Measurements from ENCODE around the gene PEF1.
A peak's percentile ranks its signal among the peaks of the same experiment; 100 is the strongest.
"Not testable (repeated sequence)": the region's sequence is repeated elsewhere in the genome, so short reads cannot be mapped to it uniquely, and the experiment has no call there.

The PEF1 gene

GRCh38 chr1:31593770-31594632 is 50.7 kb downstream of the PEF1 start:
- DNase-seq, result peak; percentile 72
- in situ Hi-C loops (cut with HindIII; ENCODE audit: low pct_ligation_motif_present, low pct_unique_long_range_greater_than_20kb, low sequenced_read_pairs), result no loop called here

GRCh38 chr1:31593136-31593665 is 51.5 kb downstream of the PEF1 start:
- in situ Hi-C loops (cut with HindIII; ENCODE audit: low pct_ligation_motif_present, low pct_unique_long_range_greater_than_20kb, low sequenced_read_pairs), result no loop called here
- no peak for DNase-seq

DNA sequence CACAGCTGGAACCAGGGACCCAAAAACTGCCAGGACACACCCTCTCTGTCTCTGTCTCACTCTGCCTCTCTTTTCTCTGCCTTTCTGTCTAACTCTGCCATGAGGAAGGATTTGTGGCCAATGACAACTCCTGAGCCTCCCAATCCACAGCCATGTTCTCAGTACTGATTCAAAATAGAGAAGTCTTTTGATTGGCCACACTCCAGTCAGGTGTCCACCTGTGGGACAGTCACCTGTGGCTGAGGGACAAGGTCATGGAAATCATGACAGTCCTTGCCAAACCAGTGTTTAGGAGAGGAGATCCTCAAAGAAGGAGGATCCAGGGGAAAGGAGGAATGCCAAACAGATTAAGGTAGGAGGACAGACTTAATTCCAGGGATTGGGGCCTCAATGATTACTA is 52.5 kb downstream of the PEF1 start:
- in situ Hi-C loops (cut with HindIII; ENCODE audit: low pct_ligation_motif_present, low pct_unique_long_range_greater_than_20kb, low sequenced_read_pairs), result no loop called here
- no peak for DNase-seq

- DNase-seq, result peak; percentile 98
- in situ Hi-C loops (cut with HindIII; ENCODE audit: low pct_ligation_motif_present, low pct_unique_long_range_greater_than_20kb, low sequenced_read_pairs), result no loop called here
Measured at GRCh38 chr1:31591425-31592093, 53.1 kb downstream of the PEF1 start.

- DNase-seq, result no peak
- in situ Hi-C loops (cut with HindIII; ENCODE audit: low pct_ligation_motif_present, low pct_unique_long_range_greater_than_20kb, low sequenced_read_pairs), result no loop called here
Measured at GRCh38 chr1:31588751-31589515, 55.7 kb downstream of the PEF1 start.

DNA sequence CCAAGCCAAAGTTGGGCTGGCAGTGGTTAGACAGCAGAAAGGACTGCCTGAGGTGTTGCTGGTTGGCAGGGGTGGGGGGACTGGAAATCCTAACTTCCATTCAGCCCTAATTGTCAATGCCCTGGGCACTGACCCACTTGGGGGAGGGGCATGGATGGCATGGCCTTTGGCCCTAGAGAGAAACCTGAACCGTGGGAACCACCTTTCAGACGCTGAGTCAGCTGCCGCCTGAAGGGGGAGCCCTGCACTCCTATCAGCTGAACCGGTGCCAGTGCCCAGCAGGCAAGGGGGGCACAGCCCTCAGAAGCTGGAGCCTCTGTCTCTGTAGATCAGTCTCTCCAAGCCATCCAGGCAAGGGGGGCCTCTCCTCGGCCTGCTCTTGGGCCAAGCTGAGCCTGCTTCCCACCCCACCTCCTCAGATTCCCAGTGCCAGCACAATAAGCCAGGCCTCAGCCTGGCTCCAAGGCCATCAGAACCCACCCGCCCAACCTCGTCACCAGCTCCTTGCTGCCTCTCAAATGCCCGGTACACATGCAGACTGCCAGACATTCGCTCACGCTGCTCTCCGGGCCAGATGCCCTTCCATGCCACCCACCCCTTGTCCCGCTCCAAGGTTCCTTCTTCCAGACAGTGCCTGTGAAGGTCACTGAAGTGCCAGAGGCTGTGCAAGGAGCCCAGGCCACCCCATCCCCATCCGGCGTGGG is 56.8 kb downstream of the PEF1 start:
- peak; percentile 72 for DNase-seq
- in situ Hi-C loops (cut with HindIII; ENCODE audit: low pct_ligation_motif_present, low pct_unique_long_range_greater_than_20kb, low sequenced_read_pairs), result no loop called here

DNA sequence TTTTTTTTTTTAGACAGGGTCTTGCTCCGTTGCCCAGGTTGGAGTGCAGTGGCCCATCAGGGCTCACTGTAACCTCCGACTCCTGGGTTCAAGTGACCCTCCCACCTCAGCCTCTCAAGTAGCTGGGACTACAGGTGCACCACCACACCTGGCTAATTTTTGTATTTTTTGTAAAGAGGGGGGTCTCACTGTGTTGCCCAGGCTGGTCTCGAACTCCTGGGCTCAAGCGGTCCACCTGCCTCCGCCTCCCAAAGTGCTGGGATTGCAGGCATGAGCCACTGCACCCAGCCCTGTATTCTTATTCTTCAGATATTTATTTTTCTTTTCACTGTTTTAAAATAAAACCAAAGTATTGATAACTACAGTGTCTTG is 57.4 kb downstream of the PEF1 start:
- DNase-seq; in situ Hi-C loops (cut with HindIII; ENCODE audit: low pct_ligation_motif_present, low pct_unique_long_range_greater_than_20kb, low sequenced_read_pairs): not testable (repeated sequence)

DNA sequence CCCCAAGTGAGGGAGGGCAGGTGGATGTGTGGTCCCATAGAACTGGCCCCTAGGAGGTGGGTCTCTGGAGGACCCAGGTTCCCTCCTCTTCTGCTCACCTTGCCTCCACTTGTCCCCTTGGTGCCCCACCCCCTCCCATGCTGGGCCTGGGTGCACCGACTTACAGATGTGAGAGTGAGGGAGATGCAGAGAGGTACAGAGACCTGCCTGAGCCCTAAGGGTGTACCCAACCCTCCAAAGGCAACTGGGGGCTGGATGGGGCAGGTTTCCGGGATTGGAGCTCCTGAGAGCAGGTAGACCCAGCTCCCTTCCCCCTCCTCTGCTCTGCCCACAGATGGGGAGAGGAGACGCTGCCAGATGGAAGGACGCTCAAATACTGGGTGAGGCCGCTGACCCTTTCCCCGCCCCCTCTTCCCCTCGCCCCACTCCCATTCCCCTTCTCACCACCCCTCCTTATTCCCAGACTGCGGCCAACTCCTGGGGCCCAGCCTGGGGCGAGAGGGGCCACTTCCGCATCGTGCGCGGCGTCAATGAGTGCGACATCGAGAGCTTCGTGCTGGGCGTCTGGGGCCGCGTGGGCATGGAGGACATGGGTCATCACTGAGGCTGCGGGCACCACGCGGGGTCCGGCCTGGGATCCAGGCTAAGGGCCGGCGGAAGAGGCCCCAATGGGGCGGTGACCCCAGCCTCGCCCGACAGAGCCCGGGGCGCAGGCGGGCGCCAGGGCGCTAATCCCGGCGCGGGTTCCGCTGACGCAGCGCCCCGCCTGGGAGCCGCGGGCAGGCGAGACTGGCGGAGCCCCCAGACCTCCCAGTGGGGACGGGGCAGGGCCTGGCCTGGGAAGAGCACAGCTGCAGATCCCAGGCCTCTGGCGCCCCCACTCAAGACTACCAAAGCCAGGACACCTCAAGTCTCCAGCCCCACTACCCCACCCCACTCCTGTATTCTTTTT is 58.0 kb downstream of the PEF1 start:
- no peak for DNase-seq
- in situ Hi-C loops (cut with HindIII; ENCODE audit: low pct_ligation_motif_present, low pct_unique_long_range_greater_than_20kb, low sequenced_read_pairs), result no loop called here

DNA sequence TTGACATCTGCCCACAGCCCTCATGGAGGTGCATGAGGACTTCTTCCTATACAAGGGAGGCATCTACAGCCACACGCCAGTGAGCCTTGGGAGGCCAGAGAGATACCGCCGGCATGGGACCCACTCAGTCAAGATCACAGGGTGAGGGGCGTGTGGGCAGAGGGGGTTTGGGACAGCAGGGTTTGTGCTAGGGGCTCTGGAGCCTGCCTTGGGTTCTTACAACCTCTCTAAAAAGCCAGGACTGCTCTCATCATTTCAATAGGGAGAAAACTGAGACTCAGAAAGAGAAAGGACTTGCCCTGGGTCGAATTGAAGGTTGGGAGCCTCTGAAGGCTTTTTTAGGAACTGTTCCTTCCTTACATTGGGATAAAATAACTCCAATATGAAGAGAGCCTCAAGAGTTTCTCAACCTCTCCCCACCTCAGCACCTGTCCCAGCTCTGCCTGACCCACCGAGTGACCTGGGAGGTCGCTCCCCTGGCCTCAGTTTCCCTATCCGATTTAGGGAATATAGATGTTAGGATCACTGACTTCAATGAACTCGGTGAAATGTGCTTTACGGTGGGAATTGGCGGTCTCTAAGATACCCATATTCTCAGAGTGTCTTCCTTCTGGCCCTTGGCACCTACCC is 58.8 kb downstream of the PEF1 start:
- DNase-seq, result no peak
- in situ Hi-C loops (cut with HindIII; ENCODE audit: low pct_ligation_motif_present, low pct_unique_long_range_greater_than_20kb, low sequenced_read_pairs), result no loop called here

DNA sequence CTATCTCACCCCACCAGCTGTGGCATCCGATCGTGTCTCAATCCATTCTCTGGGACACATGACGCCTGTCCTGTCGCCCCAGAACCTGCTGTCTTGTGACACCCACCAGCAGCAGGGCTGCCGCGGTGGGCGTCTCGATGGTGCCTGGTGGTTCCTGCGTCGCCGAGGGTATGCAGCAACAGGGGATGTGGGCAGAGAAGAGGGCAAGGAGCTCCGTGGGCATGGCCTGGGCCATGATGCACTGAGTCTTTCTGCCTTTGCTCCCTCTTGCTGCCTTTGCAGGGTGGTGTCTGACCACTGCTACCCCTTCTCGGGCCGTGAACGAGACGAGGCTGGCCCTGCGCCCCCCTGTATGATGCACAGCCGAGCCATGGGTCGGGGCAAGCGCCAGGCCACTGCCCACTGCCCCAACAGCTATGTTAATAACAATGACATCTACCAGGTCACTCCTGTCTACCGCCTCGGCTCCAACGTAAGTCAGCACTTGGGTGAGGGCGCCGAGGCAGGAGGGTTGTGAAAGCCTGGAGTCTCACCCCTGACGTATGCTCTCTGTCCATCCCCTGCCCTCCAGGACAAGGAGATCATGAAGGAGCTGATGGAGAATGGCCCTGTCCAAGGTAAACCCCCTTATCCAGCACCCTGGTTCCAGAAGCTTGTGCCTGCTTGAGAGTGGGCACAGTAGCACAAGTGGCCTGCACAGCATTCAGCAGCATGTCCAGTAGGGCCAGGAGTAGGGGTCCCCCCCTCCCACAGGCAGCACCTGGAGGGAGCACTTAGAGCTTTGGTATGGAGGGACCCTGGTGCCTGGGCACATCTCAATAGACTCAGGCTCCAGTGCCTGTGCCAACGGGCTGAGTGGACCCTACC is 59.6 kb downstream of the PEF1 start:
- in situ Hi-C loops (cut with HindIII; ENCODE audit: low pct_ligation_motif_present, low pct_unique_long_range_greater_than_20kb, low sequenced_read_pairs), result no loop called here
- DNase-seq, result no peak

DNA sequence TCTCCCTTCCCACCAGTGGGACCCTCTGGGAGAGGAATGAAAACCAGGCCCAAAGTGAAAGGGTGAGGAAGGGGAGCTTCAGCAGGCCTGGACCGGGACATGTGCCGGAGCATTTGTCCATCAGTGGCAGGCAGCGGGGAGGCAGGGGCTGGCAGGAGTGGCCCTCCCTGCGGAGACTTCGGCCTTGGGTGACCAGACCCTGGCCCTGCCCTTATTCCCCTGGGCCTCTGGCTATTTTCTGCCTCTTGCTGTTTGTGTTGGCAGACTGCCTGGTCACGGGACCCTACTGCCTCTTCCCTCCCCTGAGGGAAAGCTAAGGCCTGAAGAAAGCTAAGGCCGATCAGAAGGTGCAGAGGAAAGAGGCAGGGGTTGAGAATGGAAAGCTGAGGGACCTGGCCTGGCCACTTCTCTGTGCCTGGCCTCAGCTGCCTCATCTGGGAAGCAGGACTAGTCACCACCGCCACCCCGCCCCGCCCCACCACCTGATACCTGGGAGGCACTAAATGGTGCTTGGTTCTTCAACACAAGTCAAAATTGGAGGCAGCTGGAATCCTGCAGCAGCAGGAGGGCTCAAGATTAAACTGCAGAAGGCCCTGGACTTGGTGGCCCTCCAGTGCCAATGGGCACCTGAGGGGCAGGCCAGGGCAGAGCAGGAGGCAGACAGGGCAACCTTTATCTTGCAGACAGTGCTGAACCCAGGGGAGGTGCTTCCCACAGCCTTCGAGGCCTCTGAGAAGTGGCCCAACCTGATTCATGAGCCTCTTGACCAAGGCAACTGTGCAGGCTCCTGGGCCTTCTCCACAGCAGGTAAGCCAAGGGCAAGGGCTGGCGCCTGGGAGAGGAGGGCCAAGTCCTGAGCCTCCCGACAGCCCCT is 60.4 kb downstream of the PEF1 start:
- in situ Hi-C loops (cut with HindIII; ENCODE audit: low pct_ligation_motif_present, low pct_unique_long_range_greater_than_20kb, low sequenced_read_pairs), result no loop called here
- no peak for DNase-seq

DNA sequence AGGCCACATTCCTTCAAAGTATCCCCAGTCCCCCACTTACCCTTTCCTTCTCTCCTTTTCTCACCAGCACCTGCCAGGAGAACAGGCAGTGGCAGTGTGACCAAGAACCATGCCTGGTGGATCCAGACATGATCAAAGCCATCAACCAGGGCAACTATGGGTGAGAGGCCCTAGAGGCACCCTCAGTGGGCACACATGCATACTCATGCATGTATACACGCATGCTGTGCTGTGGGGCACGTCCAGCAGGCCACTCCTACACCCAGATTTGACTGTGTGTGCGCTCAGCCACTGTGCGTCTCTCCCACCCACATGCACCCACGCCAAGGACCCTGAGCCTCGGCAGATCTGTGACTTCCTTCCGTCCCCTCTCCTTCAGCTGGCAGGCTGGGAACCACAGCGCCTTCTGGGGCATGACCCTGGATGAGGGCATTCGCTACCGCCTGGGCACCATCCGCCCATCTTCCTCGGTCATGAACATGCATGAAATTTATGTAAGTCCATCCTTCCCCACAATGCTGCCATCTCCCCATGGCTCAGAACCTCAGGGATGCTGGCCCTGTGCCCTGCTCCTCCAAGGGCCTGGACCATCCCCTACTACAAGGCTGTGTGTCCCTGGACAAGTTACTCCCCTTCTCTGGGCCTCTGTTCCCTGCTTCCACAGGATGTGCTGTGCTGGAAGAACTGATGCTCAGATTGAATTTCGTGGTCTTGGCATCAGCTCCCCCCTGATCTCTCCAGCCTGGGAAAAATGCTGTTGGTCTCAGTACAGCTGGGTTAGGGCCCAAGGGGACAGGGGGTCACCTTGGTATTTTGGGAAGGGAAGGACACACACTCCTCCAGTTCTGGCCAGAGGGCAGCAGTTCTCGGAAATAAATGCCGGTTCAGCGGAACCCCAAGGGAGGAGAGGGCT is 61.3 kb downstream of the PEF1 start:
- no peak for DNase-seq
- in situ Hi-C loops (cut with HindIII; ENCODE audit: low pct_ligation_motif_present, low pct_unique_long_range_greater_than_20kb, low sequenced_read_pairs), result no loop called here

- DNase-seq, result no peak
- in situ Hi-C loops (cut with HindIII; ENCODE audit: low pct_ligation_motif_present, low pct_unique_long_range_greater_than_20kb, low sequenced_read_pairs), result no loop called here
Measured at GRCh38 chr1:31581821-31582810, 62.6 kb downstream of the PEF1 start.
